IMR-90 (cell line): Measurements from ENCODE around the gene ADARB2. TPM values are rescaled to one million over a fixed set of nuclear protein-coding genes. Genes with fewer than 3 reads are reported as not detected.

Experiments
- ATAC-seq: fragments of 200-7000 bp; cut with Tn5 transposase; 2 replicates; pipeline ENCODE4 v1.9.1; 2020; ENCODE audit warnings: low read depth, mild to moderate bottlenecking, moderate library complexity
- BruUV-seq: library from RNA; stranded (reverse); fragments of 400-500 nt; replicated peaks from 2 replicates; lab custom pipeline; 2021; lab: Mats Ljungman, UMichigan
- CTCF ChIA-PET: fragments of 300-600 bp; formaldehyde crosslinking; extraction: SDS; loops from one replicate; lab custom pipeline; 2021; ENCODE audit warnings: antibody characterized with exemption; lab: Yijun Ruan, JAX
- POLR2A ChIA-PET: fragments of 300-600 bp; sonication (Branson Sonifier 250); formaldehyde crosslinking; loops from one replicate; lab custom pipeline; 2022; ENCODE audit warnings: antibody characterized with exemption; ENCODE audit not compliant: unreplicated experiment; lab: Charles Lee
- DNase-seq: peaks from one replicate; pipeline ENCODE4 v3.0.0; 2013
- H2AFZ ChIP-seq: replicated peaks from 2 replicates; pipeline ENCODE3; 2013; ENCODE audit warnings: low read length, mild to moderate bottlenecking; ENCODE audit not compliant: poor library complexity
- H2AK5ac ChIP-seq: 2 replicates; pipeline ENCODE4 v1.6.1; 2013; ENCODE audit warnings: low read depth, low read length, inconsistent platforms
- H2AK9ac ChIP-seq: replicated peaks from 2 replicates; pipeline ENCODE3; 2013; ENCODE audit warnings: mild to moderate bottlenecking, low read depth, low read length, moderate library complexity; ENCODE audit not compliant: poor library complexity
- H2BK120ac ChIP-seq: 2 replicates; pipeline ENCODE4 v1.6.1; 2013; ENCODE audit warnings: low read depth, low read length, inconsistent platforms
- H2BK15ac ChIP-seq: 3 replicates; pipeline ENCODE4 v1.6.1; 2013; ENCODE audit warnings: low read depth, low read length, inconsistent platforms
- H2BK20ac ChIP-seq: 2 replicates; pipeline ENCODE4 v1.6.1; 2013; ENCODE audit warnings: low read depth, mild to moderate bottlenecking, inconsistent platforms, low read length, moderate library complexity
- H2BK5ac ChIP-seq: 2 replicates; pipeline ENCODE4 v1.6.1; 2013; ENCODE audit warnings: mild to moderate bottlenecking, low read depth, low read length, inconsistent platforms; ENCODE audit not compliant: poor library complexity, severe bottlenecking
- H3K14ac ChIP-seq: replicated peaks from 2 replicates; pipeline ENCODE4 v1.6.1; 2013; ENCODE audit warnings: low read depth, low read length, inconsistent platforms
- H3K18ac ChIP-seq: 2 replicates; pipeline ENCODE4 v1.6.1; 2013; ENCODE audit warnings: low read depth, low read length, control low read depth
- H3K23ac ChIP-seq: 2 replicates; pipeline ENCODE4 v1.6.1; 2013; ENCODE audit warnings: low read depth, low read length, inconsistent platforms
- H3K27ac ChIP-seq: 2 replicates; pipeline ENCODE4 v1.5.1; 2013; ENCODE audit warnings: mild to moderate bottlenecking, control low read depth, low read length; ENCODE audit not compliant: insufficient read depth
- H3K27me3 ChIP-seq: 2 replicates; pipeline ENCODE4 v1.6.1; 2013; ENCODE audit warnings: low read length; ENCODE audit not compliant: control insufficient read depth, insufficient read depth
- H3K36me3 ChIP-seq: 2 replicates; pipeline ENCODE4 v1.6.1; 2013; ENCODE audit warnings: low read length, mixed read lengths; ENCODE audit not compliant: control insufficient read depth, insufficient read depth
- H3K4ac ChIP-seq: 2 replicates; pipeline ENCODE4 v1.6.1; 2013; ENCODE audit warnings: low read depth, low read length, inconsistent platforms
- H3K4me1 ChIP-seq: 2 replicates; pipeline ENCODE4 v1.6.1; 2013; ENCODE audit warnings: low read length, mixed read lengths; ENCODE audit not compliant: control insufficient read depth, insufficient read depth
- H3K4me2 ChIP-seq: 2 replicates; pipeline ENCODE4 v1.6.1; 2013; ENCODE audit warnings: low read depth, mild to moderate bottlenecking, control low read depth, low read length, moderate library complexity
- H3K4me3 ChIP-seq: 2 replicates; pipeline ENCODE4 v1.5.1; 2013; ENCODE audit warnings: low read depth, mild to moderate bottlenecking, control low read depth, low read length, moderate library complexity; ENCODE audit not compliant: insufficient read depth
- H3K56ac ChIP-seq: 2 replicates; pipeline ENCODE4 v1.6.1; 2013; ENCODE audit warnings: low read length, inconsistent platforms; ENCODE audit not compliant: insufficient read depth; ENCODE audit errors: extremely low read depth
- H3K79me1 ChIP-seq, 2 experiments: 2 replicates each; pipeline ENCODE4 v1.6.1; 2013; ENCODE audit warnings: low read length in 2 of 2, inconsistent platforms in 1 of 2, low read depth in 1 of 2
- H3K9ac ChIP-seq: 2 replicates; pipeline ENCODE4 v1.6.1; 2013; ENCODE audit warnings: low read depth, low read length, control low read depth
- H3K9me1 ChIP-seq: 2 replicates; pipeline ENCODE4 v1.6.1; 2013; ENCODE audit warnings: low read length, inconsistent platforms; ENCODE audit not compliant: insufficient read depth
- H3K9me3 ChIP-seq: 2 replicates; pipeline ENCODE4 v1.6.1; 2013; ENCODE audit warnings: low read length; ENCODE audit not compliant: control insufficient read depth, insufficient read depth
- H4K20me1 ChIP-seq: 2 replicates; pipeline ENCODE4 v1.6.1; 2013; ENCODE audit warnings: low read length, inconsistent platforms; ENCODE audit not compliant: insufficient read depth
- H4K5ac ChIP-seq: 2 replicates; pipeline ENCODE4 v1.6.1; 2013; ENCODE audit warnings: mild to moderate bottlenecking, low read depth, low read length, control low read depth
- H4K8ac ChIP-seq, 2 experiments: 2 replicates each; pipeline ENCODE4 v1.6.1; 2013; ENCODE audit warnings: low read depth in 2 of 2, low read length in 2 of 2, control low read depth in 1 of 2, inconsistent platforms in 1 of 2
- H4K91ac ChIP-seq: 2 replicates; pipeline ENCODE4 v1.6.1; 2013; ENCODE audit warnings: low read depth, low read length, inconsistent platforms; ENCODE audit not compliant: insufficient read depth
- BHLHE40 ChIP-seq: fragments of 150-350 bp; IDR thresholded peaks from 2 replicates; pipeline ENCODE4 v1.6.1; 2016; ENCODE audit warnings: mild to moderate bottlenecking, low read depth, low read length
- CEBPB ChIP-seq: IDR thresholded peaks from 2 replicates; pipeline ENCODE4 v1.6.1; 2012; ENCODE audit warnings: low read depth, low read length, improper control_type of control experiment
- CHD1 ChIP-seq: IDR thresholded peaks from 2 replicates; pipeline ENCODE4 v1.6.1; 2012; ENCODE audit warnings: low read depth, low read length, improper control_type of control experiment
- ELK1 ChIP-seq: fragments of 150-350 bp; IDR thresholded peaks from 2 replicates; pipeline ENCODE4 v1.6.1; 2016; ENCODE audit warnings: low read depth, mild to moderate bottlenecking, low read length, moderate library complexity, borderline replicate concordance
- FOS ChIP-seq: fragments of 150-350 bp; IDR thresholded peaks from 2 replicates; pipeline ENCODE4 v1.6.1; 2016; ENCODE audit warnings: low read depth, low read length
- MAFK ChIP-seq: IDR thresholded peaks from 2 replicates; pipeline ENCODE4 v1.6.1; 2012; ENCODE audit warnings: low read depth, low read length, improper control_type of control experiment
- MAZ ChIP-seq: IDR thresholded peaks from 2 replicates; pipeline ENCODE4 v1.6.1; 2012; ENCODE audit warnings: low read depth, mild to moderate bottlenecking, low read length, improper control_type of control experiment, moderate library complexity, borderline replicate concordance
- MXI1 ChIP-seq: IDR thresholded peaks from 2 replicates; pipeline ENCODE4 v1.6.1; 2012; ENCODE audit warnings: low read depth, mild to moderate bottlenecking, low read length, moderate library complexity, borderline replicate concordance
- NFE2L2 ChIP-seq: fragments of 150-350 bp; IDR thresholded peaks from 2 replicates; pipeline ENCODE4 v1.6.1; 2016; ENCODE audit warnings: low read depth, mild to moderate bottlenecking, low read length
- POLR2A ChIP-seq: IDR thresholded peaks from 2 replicates; pipeline ENCODE4 v1.6.1; 2012; ENCODE audit warnings: mild to moderate bottlenecking, low read depth, low read length
- RAD21 ChIP-seq: IDR thresholded peaks from 2 replicates; pipeline ENCODE4 v1.6.1; 2012; ENCODE audit warnings: low read length, improper control_type of control experiment
- RCOR1 ChIP-seq: IDR thresholded peaks from 2 replicates; pipeline ENCODE4 v1.6.1; 2012; ENCODE audit warnings: mild to moderate bottlenecking, low read length, improper control_type of control experiment; ENCODE audit not compliant: insufficient replicate concordance
- RFX5 ChIP-seq: IDR thresholded peaks from 2 replicates; pipeline ENCODE4 v1.8.0; 2012; ENCODE audit warnings: low read depth, mild to moderate bottlenecking, low read length, moderate library complexity
- SMC3 ChIP-seq: fragments of 150-350 bp; IDR thresholded peaks from 2 replicates; pipeline ENCODE4 v1.6.1; 2016; ENCODE audit warnings: low read depth, mild to moderate bottlenecking, antibody characterized with exemption, low read length, moderate library complexity
- WGBS, 2 experiments: methylation state at CpG; one replicate each; pipeline versions ENCODE4 v1.1.5 to v1.1.7; 2013; ENCODE audit warnings: missing lambda C conversion rate in 2 of 2; ENCODE audit not compliant: insufficient read length in 1 of 2; ENCODE audit errors: extremely low coverage in 2 of 2; 5-methylcytosine and 5-hydroxymethylcytosine counted together
- dilution Hi-C: fragments of 300-500 bp; cut with HindIII; formaldehyde crosslinking; loops from one replicate; pipeline ENCODE4 v1.14.3; 2018; ENCODE audit warnings: low sequenced_read_pairs; ENCODE audit not compliant: unreplicated experiment
- in situ Hi-C: fragments of 300-500 bp; cut with MboI; formaldehyde crosslinking; loops from 3 replicates; pipeline ENCODE4 v1.14.3; 2019; ENCODE audit warnings: low sequenced_read_pairs, inconsistent platforms, mixed read lengths
- intact Hi-C: fragments of 100-400 bp; cut with micrococcal nuclease; formaldehyde crosslinking; loops from 2 replicates; pipeline ENCODE4 v1.10.0; 2022
- polyA plus RNA-seq, 3 experiments: library from polyadenylated mRNA; depleted of rRNA; stranded (reverse); fragments of >200 nt; gene quantifications; 2 replicates each; pipeline ENCODE4 v1.2.3, GENCODE V29; 2012; ENCODE audit warnings: low replicate concordance in 1 of 3
- total RNA-seq: library from RNA; depleted of rRNA; stranded (reverse); fragments of >200 nt; gene quantifications from 2 replicates; pipeline ENCODE4 v1.2.3, GENCODE V29; 2012
- TF ChIP-seq, protein P1 (sequence below): fragments of 150-350 bp; IDR thresholded peaks from 2 replicates; pipeline ENCODE4 v1.6.1; 2017; ENCODE audit warnings: mild to moderate bottlenecking, antibody characterized with exemption, low read length, low read depth
- TF ChIP-seq, protein P2 (sequence below): conservative IDR thresholded peaks from 2 replicates; pipeline ENCODE4 v1.5.1; 2012; ENCODE audit warnings: mild to moderate bottlenecking, low read depth, low read length, improper control_type of control experiment

Gene ADARB2
- total and polyA plus RNA-seq, 2 of the 4 experiments (the other 2 are of a cell fraction), result not detected

- Histone ChIP-seq H3K23ac (no peak overlapping the region), H2BK5ac (no peak overlapping the region), H3K4me2 (no peak overlapping the region), H3K4ac (no peak overlapping the region), H2AK5ac (no peak overlapping the region), H4K91ac (no peak overlapping the region), H3K14ac (no peak overlapping the region), H4K20me1 (no peaks in the 10 kb centered on the region), H2BK120ac (no peak overlapping the region), H2BK15ac (no peak overlapping the region), H3K27me3 (no peaks in the 10 kb centered on the region), H3K4me1 (no peaks in the 10 kb centered on the region), H4K5ac (no peak overlapping the region), H3K56ac (no peak overlapping the region), H3K9ac (no peak overlapping the region), H4K8ac (no peak overlapping the region), H3K27ac (no peak overlapping the region), H2AFZ (no peak overlapping the region), H3K79me1 (no peaks in the 10 kb centered on the region), H3K9me1 (no peaks in the 10 kb centered on the region), H3K9me3 (peaks cover 38% of the 10 kb centered on the region), H3K18ac (no peak overlapping the region), H2BK20ac (no peak overlapping the region), H3K36me3 (no peaks in the 10 kb centered on the region), H3K4me3 (no peak overlapping the region), H2AK9ac (no peak overlapping the region)
- TF ChIP-seq ELK1 (no peak), CEBPB (no peak), FOS (no peak), MXI1 (no peak), MAFK (no peak), NFE2L2 (no peak), RAD21 (no peak), POLR2A (no peak), RCOR1 (no peak), SMC3 (no peak), BHLHE40 (no peak), MAZ (no peak), CHD1 (no peak), RFX5 (no peak)
- TF ChIP-seq, protein P1, sequence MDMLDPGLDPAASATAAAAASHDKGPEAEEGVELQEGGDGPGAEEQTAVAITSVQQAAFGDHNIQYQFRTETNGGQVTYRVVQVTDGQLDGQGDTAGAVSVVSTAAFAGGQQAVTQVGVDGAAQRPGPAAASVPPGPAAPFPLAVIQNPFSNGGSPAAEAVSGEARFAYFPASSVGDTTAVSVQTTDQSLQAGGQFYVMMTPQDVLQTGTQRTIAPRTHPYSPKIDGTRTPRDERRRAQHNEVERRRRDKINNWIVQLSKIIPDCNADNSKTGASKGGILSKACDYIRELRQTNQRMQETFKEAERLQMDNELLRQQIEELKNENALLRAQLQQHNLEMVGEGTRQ, result no peak
- TF ChIP-seq, protein P2, sequence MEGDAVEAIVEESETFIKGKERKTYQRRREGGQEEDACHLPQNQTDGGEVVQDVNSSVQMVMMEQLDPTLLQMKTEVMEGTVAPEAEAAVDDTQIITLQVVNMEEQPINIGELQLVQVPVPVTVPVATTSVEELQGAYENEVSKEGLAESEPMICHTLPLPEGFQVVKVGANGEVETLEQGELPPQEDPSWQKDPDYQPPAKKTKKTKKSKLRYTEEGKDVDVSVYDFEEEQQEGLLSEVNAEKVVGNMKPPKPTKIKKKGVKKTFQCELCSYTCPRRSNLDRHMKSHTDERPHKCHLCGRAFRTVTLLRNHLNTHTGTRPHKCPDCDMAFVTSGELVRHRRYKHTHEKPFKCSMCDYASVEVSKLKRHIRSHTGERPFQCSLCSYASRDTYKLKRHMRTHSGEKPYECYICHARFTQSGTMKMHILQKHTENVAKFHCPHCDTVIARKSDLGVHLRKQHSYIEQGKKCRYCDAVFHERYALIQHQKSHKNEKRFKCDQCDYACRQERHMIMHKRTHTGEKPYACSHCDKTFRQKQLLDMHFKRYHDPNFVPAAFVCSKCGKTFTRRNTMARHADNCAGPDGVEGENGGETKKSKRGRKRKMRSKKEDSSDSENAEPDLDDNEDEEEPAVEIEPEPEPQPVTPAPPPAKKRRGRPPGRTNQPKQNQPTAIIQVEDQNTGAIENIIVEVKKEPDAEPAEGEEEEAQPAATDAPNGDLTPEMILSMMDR, result no peak
- intact Hi-C loops (no loop called here), dilution Hi-C loops (no loop called here), in situ Hi-C loops (no loop called here)
- DNase-seq (no peak), ATAC-seq (no peak)
- ChIA-PET CTCF (no interaction called here), POLR2A (no interaction called here)
- BruUV-seq, result no TSS peak
- 35% methylated on average over 8 of the region's 17 CpGs; no CpG with 5 or more reads in 1 of the 2 experiments for WGBS, 2 experiments
Observed at GRCh38 chr10:1464881-1465417, 272.4 kb downstream of the ADARB2 start.
